ENCODE results near the gene ATF1. TPM values are rescaled to one million over a fixed set of nuclear protein-coding genes. Genes with fewer than 3 reads are reported as not detected.
"Not testable (repeated sequence)": the region's sequence is repeated elsewhere in the genome, so short reads cannot be mapped to it uniquely, and the experiment has no call there.

The ATF1 gene
- total RNA-seq, 1 donor from 2014 or later, result 17.7 TPM

- Histone ChIP-seq H3K36me3 (no peaks in the 10 kb centered on the region), H3K27me3 (no peaks in the 10 kb centered on the region), H3K4me3 (no peak overlapping the region), H3K9me3 (no peaks in the 10 kb centered on the region), H3K27ac (no peak overlapping the region), H3K4me1 (peaks cover 15% of the 10 kb centered on the region)
- DNase-seq (ENCODE audit: extremely low spot score in 2 of 2), result no peak
- TF ChIP-seq CTCF (IDR thresholded peaks at IDR 0.05) (no peak), POLR2AphosphoS5 (IDR thresholded peaks at IDR 0.05; ENCODE audit: insufficient read depth in 1 of 2, low read depth in 1 of 2) (no peak), POLR2A (IDR thresholded peaks at IDR 0.05) (no peak)
- intact Hi-C loops (cut with DNase I), result loop anchor here (10.0 kb wide), 2 partner anchors 157 to 517 kb away; partner anchors contain the start of gene CELA1
Measured at GRCh38 chr12:50828121-50828520, 64.2 kb downstream of the ATF1 start.

- DNase-seq (ENCODE audit: extremely low spot score in 2 of 2), result no peak
- Histone ChIP-seq H3K27me3 (no peaks in the 10 kb centered on the region), H3K27ac (no peak overlapping the region), H3K4me1 (peaks cover 15% of the 10 kb centered on the region), H3K36me3 (no peaks in the 10 kb centered on the region), H3K4me3 (no peak overlapping the region), H3K9me3 (no peaks in the 10 kb centered on the region)
- no peak for TF ChIP-seq POLR2A (IDR thresholded peaks at IDR 0.05)
- no peak for TF ChIP-seq POLR2AphosphoS5 (IDR thresholded peaks at IDR 0.05; ENCODE audit: insufficient read depth in 1 of 2, low read depth in 1 of 2)
- TF ChIP-seq CTCF (IDR thresholded peaks at IDR 0.05), result no peak
- intact Hi-C loops (cut with DNase I), result loop anchor here (10.0 kb wide), 2 partner anchors 156 to 516 kb away; partner anchors contain the start of gene CELA1
Measured at GRCh38 chr12:50828886-50829285, 65.0 kb downstream of the ATF1 start.

GRCh38 chr12:50833801-50834200, 69.9 kb downstream of the ATF1 start:
- H3K4me3 ChIP-seq; H3K9me3 ChIP-seq; DNase-seq (ENCODE audit: extremely low spot score in 2 of 2); H3K27ac ChIP-seq; intact Hi-C loops (cut with DNase I); H3K27me3 ChIP-seq; H3K4me1 ChIP-seq; H3K36me3 ChIP-seq: not testable (repeated sequence)

GRCh38 chr12:50839042-50839441, 75.1 kb downstream of the ATF1 start:
- no peak for DNase-seq (ENCODE audit: extremely low spot score in 2 of 2)
- H3K27me3 ChIP-seq, result no peaks in the 10 kb centered on the region
- H3K36me3 ChIP-seq, result no peaks in the 10 kb centered on the region
- no peak overlapping the region for H3K4me3 ChIP-seq
- intact Hi-C loops (cut with DNase I), result no loop called here
- TF ChIP-seq POLR2A (IDR thresholded peaks at IDR 0.05) (no peak), POLR2AphosphoS5 (IDR thresholded peaks at IDR 0.05; ENCODE audit: insufficient read depth in 1 of 2, low read depth in 1 of 2) (no peak), CTCF (IDR thresholded peaks at IDR 0.05) (no peak)
- no peaks in the 10 kb centered on the region for H3K9me3 ChIP-seq
- no peak overlapping the region for H3K27ac ChIP-seq
- no peaks in the 10 kb centered on the region for H3K4me1 ChIP-seq

- no peak for DNase-seq (ENCODE audit: extremely low spot score in 2 of 2)
- Histone ChIP-seq H3K36me3 (no peaks in the 10 kb centered on the region), H3K27me3 (no peaks in the 10 kb centered on the region), H3K27ac (no peak overlapping the region), H3K4me3 (no peak overlapping the region), H3K9me3 (no peaks in the 10 kb centered on the region), H3K4me1 (no peaks in the 10 kb centered on the region)
- TF ChIP-seq CTCF (IDR thresholded peaks at IDR 0.05) (no peak), POLR2AphosphoS5 (IDR thresholded peaks at IDR 0.05; ENCODE audit: insufficient read depth in 1 of 2, low read depth in 1 of 2) (no peak), POLR2A (IDR thresholded peaks at IDR 0.05) (no peak)
- intact Hi-C loops (cut with DNase I), result no loop called here
Measured at GRCh38 chr12:50840809-50841487, 77.0 kb downstream of the ATF1 start.
